NCI-H1417 treated with DMSO at 0.1 percent for 48 hours (cell line): Measurements from ENCODE around the gene TMEM50B.
"Not testable (repeated sequence)": the region's sequence is repeated elsewhere in the genome, so short reads cannot be mapped to it uniquely, and the experiment has no call there.

Experiments
- DNase-seq: peaks from one replicate; lab custom pipeline; 2025; lab: John Stamatoyannopoulos, UW

TMEM50B gene

DNA sequence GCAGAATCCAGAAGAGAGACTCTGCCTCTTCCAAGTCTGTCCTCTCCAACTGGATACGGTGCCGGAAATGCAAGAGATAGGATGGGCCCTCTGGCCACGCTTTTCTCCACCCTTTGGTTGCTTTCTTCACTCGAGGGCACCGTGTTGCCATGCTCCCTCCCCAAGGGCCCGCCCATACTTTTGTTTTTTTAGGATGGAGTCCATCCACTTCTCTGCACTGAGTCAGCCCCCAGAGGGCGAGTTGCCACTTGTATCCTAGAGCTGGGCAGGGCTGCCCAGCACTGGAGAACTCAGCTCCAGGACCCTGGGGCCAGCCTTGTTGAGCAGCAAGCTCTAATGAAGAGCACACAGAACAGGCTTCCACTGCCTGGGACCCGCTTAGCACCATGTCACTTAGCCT lies 51.1 kb downstream of the TMEM50B start:
- no peak for DNase-seq

DNA sequence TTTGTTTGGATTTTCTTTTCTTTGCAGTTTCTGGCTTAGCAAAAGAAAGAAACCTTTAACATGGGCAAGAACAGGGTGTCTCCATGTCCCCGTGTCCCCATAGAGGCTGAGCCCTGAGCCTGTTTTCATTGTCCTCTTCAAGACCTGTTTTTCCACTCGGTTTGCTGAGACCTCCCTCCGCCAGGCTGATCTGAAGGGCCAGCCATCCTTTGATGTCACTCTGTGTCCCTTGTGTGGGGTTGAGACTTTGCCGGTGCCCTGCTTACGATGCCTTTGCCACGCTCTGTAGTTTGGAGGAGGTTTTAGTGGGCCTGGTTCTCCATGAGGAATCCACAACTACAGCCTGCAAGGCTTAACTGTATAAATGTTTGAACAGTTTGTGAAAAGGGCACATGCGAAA lies 52.7 kb downstream of the TMEM50B start:
- no peak for DNase-seq

DNA sequence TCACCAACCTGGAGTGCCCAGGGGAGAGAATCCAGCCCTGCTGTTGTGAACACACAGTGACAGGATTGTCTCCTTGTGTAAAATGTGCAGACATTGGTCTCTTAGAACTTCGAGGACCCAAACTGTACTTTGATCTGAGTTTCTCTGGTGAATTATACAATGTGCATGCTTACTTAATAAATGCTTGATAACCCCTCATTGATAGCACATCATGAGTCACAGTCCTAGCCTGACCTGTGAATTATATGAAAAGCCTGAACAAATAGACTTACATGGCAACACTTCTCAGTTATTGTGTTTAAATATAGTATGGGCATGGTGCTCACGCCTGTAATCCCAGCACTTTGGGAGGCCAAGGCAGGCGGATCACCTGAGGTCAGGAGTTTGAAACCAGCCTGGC lies 53.9 kb downstream of the TMEM50B start:
- DNase-seq: no peak

DNA sequence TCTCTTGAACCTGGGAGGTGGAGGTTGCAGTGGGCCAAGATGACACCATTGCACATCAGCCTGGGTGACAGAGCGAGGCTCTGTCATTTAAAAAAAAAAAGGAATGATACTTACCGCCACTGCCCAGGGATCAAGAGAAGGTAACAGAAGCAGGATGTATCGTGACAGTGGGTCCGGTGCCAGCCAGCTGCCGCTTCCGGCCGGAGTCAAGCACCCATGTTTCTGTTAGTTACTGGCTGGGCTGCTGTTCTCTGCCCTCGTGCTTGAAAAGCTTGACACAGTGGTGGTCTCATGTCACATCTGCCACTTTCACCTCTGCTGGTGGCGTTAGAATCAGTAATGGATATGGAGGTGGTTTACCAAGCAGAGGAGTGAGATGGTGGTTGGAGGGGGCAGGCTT lies 55.6 kb downstream of the TMEM50B start:
- no peak for DNase-seq

DNA sequence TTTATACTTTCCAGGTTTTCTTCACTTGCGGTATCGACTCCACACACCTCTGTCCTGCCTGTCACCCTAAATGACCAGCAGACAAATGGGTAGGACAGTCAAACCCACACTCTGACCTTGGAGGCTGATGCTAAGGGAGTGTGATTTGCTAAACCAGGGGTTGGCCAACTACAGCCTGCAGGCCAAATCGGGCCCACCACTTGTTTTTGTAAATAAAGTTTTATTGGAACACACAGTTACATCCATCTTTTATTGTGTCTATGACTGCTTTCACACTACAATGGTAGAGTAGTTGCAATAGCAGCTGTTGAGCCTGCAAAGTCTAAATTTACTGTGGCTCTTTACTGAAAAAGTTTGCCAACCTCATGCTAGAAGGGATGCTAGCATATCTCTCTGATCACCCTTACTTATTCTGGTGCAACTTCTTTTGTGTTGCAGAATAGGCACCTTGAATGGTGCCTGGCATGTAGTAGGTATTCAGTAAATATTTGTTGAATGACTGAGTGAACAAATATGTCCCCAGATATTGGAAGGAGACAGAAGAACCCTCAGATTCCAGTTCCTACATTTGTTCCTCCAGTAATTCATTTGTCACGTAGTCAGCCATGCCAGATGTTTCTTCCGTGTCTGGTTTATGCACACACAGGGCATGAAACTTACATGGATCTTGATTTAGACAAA lies 57.9 kb downstream of the TMEM50B start:
- DNase-seq: no peak

DNA sequence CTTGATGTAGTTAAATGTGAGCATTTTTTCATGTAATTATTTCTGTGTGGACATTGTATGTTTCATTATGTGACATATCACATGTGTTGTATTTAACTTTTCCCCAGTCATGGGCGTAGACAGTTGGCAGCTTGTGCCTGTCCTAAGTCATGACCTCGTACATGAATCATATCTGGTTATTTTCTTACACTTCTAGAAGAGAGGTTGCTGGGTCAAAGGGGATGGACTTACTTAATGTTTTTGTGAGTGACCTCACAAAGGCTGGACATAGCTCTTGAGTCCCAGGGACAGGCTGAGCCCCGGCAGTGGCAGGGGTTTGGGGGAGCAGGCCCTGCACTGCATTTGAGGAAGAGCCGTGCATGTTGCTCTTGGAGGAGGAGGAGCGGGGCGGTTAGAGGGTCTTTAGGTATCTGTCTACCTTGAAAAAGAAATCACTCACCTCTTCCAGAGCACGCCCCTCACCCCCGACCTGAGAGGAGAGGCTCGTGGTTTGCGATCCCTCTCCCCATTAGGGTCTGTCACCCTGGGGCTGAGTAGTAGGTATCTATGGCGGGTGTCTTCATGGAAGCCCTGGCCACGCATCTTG lies 60.1 kb downstream of the TMEM50B start:
- no peak for DNase-seq

DNA sequence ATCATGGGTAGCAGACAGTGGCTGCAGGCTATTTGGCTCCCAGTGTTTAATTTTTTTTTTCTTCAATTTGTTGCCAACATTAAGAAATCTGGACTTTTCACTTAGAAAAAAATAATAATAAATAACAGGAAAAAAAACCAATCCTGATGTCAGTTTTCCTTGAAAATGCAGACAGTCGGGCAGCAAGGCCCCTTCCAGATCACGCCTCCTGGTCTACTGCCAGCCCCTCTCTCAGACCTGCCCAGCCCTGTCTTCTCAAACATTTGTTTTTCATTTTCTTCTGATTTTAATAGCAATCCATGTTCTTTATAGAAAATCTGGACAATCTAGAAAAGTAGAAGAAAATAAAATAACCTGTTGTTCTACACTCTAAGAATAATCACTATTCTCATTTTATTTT lies 61.1 kb downstream of the TMEM50B start:
- DNase-seq: no peak

DNA sequence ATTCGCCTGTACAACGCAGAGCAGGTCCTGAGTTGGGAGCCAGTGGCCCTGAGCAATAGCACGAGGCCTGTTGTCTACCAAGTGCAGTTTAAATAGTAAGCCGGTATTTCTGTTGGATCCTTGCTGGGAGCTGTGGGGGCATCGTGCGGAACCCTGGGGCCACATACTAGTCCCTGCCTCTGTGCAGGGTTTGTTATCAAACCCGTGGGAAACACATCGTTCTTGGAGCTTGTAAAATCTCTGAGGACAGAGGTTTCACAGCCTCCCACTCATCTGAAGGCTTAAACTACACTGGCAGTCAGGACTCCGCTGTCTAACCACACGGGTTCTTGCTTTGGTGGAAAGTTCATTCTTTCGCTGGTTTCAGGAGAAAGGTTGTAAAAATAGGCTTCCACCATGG lies 64.8 kb downstream of the TMEM50B start:
- DNase-seq: no peak

DNA sequence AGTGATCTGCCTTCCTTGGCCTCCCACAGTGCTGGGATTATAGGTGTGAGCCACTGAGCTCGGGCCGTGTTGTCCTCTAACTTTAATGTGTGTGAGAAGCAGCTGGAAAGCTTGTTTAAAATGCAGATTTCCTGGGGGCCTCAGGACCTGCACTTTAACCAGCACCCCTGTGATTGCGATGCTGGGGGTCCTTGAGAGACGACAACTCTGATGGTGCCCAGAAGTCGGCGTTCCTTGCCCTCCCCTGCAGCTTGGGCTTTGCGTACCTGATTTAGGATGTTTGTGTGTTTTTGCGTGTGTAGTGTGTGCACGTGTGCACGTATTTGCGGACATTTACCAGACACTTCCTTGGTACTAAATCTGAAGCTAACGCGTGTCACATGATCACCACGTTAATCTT lies 65.7 kb downstream of the TMEM50B start:
- DNase-seq: no peak

DNA sequence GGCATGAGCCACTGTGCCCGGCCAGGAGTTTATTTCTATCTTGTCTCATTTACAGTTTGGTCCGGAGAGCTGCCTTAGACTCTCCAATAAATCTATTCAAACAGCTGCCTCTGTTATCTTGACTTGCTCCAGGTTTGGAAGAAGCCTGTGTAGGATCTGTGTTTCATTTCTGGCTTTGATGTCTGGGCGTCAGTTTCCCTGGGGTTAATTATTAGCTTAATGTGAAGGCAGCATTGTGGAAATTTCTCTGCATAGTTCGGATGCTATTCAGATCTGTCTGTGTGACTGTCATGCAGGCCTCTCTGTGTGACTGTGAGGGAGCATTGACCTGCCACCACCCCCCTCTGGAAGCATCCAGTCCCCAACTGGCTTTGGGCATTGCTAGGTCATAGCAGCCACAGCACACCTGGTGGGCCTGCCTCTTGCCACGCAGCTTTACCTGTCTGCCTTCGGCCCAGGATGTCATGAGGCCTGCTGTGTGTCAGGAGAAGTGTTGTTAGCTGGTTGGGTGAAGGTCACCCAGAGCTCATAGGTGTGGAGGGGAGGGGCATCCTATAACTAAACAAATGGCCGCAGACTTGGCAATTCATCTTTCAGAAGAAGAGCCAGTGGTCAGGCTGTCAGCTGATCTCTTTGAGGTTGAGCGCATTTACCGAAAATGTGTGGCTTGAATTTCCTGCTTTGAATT lies 66.8 kb downstream of the TMEM50B start:
- DNase-seq: no peak

DNA sequence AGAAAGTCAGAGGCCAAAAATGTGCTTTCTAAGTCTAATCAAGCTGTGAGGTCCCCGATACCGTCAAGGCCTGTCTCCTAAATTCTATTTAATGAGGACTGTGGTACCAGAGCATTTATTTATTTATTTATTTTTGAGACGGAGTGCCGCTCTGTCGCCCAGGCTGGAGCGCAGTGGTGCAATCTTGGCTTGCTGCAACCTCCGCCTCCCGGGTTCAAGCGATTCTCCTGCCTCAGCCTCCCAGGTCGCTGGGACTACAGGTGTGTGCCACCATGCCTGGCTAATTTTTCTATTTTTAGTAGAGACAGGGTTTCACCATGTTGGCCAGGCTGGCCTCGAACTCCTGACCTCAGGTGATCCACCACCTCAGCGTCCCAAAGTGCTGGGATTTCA lies 67.3 kb downstream of the TMEM50B start:
- not testable (repeated sequence) for DNase-seq

DNA sequence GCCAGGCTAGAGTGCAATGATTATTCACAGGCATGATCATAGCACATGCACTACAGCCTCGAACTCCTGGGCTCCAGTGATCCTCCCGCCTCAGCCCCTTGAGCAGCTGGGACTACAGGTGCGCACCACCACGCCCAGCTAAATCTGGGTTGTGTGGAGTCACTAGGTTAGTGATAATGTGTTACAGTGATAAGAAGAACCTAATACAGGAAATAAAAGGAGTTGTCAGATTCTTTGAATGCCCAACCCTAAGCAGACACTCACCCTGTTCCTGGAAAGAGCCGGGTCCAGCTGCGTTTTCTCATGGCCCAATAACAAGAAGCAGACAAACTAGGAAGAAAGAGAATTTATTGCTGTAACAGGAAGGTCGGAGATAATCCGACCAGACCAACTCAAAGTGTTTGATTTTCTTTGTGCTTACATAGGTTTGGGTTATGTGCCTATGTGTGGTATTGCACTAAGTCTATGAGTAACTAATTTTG lies 67.8 kb downstream of the TMEM50B start:
- DNase-seq: no peak

DNA sequence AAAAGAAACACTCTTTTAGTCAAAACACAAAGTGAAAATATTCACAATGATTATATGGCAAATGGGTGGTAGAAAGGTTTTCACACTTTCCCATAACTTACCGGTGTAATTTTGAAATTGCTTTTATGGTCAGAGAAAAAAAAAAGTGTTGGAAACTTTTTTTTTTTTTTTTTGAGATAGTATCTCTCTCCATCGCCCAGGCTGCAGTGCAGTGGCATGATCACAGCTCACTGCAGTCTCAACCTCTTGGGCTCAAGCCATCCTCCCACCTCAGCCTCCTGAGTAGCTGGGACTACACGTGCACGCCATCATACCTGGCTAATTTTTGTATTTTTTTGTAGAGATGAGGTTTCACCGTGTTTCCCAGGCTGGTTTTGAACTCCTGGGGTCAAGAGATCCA lies 73.3 kb downstream of the TMEM50B start:
- DNase-seq: no peak

DNA sequence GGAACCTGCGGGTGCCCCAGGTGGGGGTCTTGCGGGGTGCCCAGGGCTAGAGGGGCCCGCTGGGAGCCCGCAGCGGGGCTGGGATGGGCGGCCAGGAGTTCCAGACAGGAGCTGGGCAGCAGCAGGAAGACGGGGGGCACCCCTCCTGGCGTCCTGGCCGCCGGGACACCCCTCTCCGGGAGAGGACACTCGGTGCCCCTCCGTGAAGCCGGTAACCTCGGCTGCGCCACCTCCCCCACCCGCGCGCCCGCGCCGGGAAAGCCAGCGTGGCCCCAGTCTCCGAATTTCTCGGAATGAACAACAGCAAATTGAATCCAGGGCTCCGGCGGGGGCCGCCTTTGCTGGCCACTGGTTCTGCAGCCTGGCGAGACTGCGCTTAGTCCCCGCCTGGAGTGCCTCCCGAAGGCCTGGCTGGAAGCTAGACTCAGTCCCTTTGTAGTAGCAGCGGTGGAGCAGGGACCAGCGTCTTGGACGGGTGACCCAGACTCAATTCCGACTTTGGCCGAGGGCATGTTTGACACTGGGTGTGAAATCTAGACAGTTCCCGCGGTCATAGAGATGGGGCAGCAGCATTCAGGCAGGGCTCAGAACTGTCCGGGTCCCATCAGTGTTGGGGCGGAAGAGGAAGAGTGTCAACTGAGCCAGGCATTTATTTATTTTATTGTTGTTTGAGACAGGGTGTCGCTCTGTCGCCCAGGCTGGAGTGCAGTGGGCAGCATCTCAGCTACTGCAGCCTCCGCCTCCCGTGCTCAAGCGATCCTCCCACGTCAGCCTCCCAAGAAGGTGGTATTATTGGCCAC lies 75.8 kb downstream of the TMEM50B start:
- no peak for DNase-seq

DNA sequence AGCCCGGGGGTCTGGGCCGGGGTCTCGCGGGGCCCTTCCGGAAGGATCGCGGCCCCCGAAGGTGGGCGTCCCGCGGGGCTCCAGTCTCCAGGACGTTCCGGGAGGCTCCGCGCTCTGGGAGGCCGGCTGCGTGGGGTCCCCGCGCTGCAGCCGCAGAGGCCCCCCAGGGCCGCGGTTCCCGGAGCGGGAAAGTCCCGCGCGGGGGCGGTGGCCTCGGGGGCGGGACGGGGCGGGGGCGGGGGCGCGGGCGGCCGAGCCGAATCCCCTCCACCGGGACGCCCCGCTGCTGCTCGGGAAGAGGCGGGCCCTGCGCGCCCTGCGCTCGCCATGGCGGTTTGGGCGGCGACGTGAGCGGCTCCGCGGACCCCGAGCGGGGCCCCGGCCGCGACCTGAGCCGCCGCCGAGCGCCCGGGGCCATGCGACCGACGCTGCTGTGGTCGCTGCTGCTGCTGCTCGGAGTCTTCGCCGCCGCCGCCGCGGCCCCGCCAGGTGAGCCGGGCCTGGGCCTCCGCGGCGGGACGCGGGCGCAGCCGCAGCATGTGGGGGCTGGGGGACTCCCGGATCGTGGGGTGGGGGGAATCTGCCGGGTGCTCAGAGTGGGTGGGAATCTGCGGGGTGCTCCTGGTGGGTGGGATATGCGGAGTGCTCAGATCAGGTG lies 76.5 kb downstream of the TMEM50B start, which contains the start of gene IFNGR2:
Gene IFNGR2 (plus strand): TSS at position 286 of the 658 bp plus-strand sequence. CDS start 131 bp downstream, at position 417.
- DNase-seq: no peak

DNA sequence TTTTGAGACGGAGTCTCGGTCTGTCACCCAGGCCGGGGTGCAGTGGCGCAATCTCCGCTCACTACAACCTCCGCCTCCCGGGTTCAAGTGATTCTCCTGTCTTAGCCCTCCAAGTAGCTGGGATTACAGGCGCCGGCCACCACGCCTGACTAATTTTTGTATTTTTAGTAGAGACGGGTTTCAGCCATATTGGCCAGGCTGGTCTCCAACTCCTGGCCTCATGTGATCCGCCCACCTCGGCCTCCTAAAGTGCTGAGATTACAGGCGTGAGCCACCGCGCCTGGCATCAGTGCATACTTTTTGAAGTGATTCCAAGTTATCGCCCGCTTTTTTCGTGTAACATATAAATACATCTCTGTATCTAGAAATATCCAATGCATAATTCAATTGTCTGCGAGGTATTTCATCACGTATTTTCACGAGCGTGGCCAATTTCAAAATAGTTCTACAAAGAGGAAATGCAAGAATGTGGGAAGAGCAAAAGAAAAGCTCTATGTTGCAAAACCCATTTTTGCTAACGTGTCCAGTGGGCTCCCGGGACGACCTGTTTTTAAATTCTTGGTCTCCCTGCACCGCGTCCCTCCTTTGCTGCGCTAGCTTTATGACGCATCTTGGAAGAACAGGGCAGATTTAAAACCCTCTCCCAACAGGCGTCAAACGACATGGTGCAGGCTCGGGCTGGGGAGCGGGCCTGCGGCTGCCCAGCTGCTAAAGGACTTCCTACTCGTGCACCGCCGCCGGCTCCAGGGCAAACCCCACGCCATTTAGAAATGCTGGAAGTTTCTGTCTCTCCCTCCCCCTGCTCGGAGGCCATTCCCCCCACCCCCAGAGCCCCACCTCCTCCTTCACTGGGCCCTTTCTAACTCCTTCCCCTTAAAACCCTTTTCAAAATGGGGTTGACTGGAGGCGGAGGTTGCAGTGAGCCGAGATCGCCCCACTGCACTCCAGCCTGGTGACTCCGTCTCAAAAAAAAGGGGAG lies 77.5 kb downstream of the TMEM50B start:
- no peak for DNase-seq

DNA sequence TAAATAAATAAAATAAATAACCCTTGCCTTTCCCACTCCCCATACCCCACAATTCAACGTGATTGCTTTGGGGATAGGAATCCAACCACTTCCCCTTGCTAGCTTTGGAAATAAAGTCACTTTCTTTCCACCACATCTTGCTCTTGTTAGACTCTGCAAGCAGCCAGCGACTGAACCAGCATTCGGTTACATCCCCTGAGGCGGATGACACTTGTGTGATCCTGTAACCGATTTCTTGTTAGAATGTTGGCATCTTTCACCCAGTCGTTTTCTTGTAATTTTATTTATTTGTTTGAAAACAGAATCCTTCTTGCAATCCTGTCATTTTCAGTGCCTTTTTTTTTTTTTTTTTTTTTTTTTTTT lies 78.2 kb downstream of the TMEM50B start:
- DNase-seq: no peak
